GM19099 (cell line): Measurements from ENCODE around the gene C10orf95.

ENCODE experiments used
- POLR2A ChIP-seq: IDR thresholded peaks from 3 replicates; pipeline ENCODE4 v1.6.1; 2011; ENCODE audit warnings: low read depth; ENCODE audit not compliant: insufficient read length; ENCODE audit errors: extremely low read depth

Gene C10orf95

DNA sequence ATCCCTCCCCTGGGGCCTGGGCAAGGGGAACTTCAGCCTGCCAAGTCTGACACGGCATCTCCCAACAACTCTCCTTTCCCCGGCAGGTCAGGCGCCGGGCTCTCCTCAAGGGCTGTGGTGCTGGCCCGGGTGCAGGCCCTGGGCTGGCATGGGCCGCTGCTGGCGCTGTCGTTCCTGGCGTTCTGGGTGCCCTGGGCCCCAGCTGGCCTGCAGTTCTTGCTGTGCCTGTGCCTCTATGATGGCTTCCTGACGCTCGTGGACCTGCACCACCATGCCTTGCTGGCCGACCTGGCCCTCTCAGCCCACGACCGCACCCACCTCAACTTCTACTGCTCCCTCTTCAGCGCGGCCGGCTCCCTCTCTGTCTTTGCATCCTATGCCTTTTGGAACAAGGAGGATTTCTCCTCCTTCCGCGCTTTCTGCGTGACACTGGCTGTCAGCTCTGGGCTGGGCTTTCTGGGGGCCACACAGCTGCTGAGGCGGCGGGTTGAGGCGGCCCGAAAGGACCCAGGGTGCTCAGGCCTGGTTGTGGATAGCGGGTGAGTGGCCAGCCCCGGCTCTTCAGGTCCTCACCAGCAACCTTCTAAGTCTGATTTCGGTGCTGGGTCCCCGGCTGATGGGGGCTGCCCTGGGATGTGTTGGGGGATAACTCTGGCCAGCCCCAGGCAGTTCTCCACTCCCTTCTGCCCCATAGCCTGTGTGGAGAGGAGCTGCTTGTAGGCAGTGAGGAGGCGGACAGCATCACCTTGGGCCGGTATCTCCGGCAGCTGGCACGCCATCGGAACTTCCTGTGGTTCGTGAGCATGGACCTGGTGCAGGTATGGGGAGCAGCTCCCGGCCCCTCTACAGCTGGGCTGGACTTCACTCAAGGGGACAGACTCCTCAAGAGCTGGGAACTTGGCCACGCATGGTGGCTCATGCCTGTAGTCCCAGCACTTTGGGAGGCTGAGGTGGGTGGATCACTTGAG, 19.5 kb upstream of the C10orf95 start:
- no peak for TF ChIP-seq POLR2A

DNA sequence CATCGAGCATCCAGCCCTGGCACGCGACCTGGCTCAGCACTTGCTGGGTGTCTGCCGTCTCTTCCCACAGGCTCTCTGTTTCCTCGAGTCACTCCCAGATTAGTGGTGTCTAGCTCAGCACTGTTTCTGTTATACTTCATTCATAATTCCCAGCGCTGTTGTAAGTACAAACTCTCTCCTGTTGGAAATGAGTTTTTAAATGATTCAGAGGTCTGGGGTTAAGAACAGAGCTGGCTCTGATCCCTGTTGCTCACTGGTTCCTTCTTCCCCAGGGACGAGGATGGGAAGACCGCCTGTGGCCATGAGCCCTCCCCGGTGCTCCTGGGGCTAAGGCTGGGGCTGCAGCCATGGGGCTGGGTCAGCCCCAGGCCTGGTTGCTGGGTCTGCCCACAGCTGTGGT, 17.3 kb upstream of the C10orf95 start:
- TF ChIP-seq POLR2A = no peak

GRCh38 chr10:102467971-102468438, 16.7 kb upstream of the C10orf95 start:
- no peak for TF ChIP-seq POLR2A

DNA sequence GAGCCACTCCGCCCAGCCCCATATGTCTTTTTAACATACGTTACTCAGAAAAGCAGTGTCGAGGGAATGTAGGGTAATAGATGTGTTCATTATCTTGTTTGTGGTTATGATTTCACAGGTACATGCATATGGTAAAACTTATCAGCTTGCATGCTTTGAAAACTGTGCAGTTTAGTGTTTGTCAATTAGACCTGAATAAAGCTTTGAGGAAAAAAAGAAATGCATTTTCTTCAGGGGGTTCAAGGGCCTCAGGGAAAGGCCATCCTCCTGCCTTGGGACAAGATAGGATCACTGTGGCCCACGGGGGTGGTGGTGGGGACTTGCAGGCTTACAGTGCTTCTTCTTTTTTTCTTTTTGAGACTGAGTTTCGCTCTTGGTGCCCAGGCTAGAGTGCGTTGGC, 16.0 kb upstream of the C10orf95 start:
- no peak for TF ChIP-seq POLR2A

DNA sequence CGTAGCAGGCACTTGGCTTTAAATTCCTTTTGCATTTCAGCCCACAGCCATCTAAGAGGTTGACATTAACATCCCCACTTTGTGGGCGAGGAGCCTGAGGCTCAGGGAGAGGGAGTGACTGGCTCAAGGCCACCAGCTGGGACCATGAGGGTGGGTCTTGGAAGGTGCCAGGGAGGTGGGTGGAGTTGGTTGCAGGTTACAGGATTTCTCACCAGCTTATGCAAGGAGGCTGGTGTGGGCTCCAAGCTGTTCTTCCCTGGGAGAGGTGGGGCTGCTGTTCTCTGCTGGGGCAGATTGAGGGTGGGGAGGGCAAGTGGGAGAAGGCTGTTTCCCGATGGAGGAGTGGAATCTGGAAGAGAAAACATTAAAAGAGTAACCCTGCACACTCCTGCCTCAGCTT, 14.1 kb upstream of the C10orf95 start:
- no peak for TF ChIP-seq POLR2A

- no peak for TF ChIP-seq POLR2A
Observed at GRCh38 chr10:102463983-102464382, 12.6 kb upstream of the C10orf95 start.

GRCh38 chr10:102462512-102463054, 11.2 kb upstream of the C10orf95 start:
- no peak for TF ChIP-seq POLR2A

DNA sequence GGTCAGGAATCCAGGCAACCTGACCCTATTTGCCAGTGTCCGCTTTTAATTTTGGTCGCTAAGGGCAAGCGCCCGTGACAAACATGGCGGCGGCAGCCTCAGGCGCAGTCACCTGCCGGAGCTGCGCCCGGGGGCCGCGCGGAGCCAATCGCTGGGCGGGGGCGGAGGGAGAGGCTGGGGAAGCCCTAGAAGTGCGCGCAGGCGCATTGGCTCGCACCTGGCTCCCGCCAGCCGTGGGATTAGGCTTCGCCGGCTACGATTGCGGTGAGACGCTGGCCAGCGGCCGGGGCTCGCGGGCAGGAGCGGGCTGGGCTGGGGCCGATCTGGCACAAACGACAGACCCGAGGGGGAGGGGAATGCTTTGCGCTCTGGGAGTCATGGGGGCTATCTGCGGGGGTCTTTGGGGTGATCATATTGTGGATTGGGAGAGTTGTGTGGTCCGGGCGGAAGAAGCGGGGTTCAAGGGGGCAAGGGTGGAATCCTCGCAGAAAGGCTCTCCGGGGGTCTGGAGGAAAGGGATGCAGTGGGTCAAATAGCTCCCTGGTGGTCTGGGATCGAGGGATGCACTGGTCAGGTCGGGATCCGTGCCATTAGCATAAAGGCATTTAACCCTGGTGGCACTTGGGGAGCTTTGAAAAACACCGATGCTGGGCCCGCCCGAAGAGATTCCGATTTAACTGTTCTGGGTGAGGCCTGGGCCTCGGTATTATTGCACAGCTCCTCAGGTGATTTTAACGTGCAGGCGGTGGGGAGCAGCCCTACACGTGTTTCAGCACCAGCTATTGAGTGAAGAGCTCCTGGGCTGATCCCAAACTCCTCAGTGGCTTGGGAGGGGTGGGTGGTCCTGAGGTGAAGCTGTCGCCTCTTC, 10.1 kb upstream of the C10orf95 start:
- peak; percentile 60 for TF ChIP-seq POLR2A

DNA sequence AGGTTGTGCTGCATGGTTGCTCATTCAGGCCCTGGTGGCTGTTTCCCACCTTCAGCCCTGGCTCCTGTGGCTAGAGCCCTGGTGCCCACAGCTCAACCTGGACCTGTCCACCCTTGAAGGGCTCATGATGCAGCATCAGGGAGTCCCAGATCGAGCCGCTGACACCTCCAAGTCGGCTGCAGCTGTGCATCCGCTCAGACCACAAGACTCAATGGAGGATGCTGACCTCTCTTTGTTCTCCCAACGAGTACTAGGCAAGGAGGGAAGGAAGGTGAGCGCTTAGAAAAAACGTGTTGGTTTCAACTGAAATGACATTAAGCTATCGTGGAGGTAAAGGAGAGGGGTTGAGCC, 9.5 kb upstream of the C10orf95 start:
- TF ChIP-seq POLR2A = no peak

- TF ChIP-seq POLR2A = no peak
Observed at GRCh38 chr10:102458656-102459055, 7.3 kb upstream of the C10orf95 start.

DNA sequence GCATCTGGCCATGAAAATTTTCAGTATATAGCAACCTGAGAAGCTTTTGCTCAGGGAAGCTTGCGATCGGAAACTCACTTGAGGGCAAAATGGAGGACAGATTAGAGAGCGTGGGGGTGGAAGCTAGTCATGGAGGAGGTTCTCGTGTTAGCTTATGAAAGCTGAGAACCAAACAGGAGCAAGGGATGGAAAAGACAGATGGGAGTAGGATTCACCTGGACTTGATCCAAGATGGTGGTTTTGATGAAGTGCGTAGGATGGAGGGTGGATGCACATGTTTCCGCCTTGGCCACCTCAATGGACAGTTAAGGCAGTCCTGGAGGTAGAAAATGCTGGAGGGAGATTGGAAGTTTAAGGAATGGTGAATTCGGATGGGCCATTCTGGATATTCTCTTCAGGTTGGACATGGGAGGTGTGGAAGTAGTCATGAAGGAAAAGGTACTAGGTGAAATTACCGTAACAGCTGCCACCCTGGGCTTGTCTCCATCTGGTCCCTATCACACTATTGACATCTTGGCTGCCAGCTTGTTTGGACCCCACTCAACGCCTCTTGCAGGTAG, 6.3 kb upstream of the C10orf95 start:
- TF ChIP-seq POLR2A = no peak

DNA sequence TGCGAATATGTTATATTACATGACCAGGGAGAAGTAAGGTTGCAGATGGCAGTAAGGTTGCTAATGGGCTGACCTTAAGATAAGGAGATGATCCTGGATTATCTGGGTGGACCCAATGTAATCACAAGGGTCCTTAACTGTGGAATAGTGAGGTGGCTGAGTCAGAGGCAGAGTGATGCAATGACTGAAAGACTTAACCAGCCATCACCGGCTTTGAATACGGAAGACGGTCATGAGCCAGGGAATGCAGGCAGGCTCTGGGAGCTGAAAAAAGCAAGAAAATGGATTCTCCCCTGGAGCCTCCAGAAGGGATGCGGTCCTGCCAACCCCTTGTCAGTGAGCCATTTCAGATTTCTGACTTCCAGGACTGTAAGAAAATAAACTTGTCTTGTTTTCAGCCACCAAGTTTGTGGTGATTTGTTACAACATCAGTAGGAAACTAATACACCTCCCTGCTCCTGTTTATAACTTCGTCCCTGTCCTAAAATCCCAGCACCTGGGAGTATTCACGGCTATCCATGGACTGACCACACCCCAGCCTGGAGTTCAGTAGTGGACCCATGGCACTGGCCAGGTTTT, 4.6 kb upstream of the C10orf95 start:
- no peak for TF ChIP-seq POLR2A

DNA sequence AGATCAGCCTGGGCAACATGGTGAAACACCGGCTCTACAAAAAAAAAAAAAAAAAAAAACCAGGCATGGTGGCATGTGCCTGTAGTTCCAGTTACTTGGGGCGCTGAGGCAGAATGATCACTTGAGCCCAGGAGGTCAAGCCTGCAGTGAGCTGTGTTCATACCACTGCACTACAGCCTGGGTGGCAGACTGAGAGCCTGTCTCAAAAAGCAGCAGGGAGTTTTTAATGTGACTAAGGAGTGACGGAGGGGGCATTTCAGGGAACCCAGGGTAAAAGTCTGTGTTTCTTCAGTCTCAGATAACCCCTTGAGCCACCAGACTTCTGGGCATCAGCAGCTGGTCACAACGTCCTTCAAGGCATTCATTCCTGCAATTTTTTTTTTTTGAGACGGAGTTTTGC, 2.2 kb upstream of the C10orf95 start:
- no peak for TF ChIP-seq POLR2A

DNA sequence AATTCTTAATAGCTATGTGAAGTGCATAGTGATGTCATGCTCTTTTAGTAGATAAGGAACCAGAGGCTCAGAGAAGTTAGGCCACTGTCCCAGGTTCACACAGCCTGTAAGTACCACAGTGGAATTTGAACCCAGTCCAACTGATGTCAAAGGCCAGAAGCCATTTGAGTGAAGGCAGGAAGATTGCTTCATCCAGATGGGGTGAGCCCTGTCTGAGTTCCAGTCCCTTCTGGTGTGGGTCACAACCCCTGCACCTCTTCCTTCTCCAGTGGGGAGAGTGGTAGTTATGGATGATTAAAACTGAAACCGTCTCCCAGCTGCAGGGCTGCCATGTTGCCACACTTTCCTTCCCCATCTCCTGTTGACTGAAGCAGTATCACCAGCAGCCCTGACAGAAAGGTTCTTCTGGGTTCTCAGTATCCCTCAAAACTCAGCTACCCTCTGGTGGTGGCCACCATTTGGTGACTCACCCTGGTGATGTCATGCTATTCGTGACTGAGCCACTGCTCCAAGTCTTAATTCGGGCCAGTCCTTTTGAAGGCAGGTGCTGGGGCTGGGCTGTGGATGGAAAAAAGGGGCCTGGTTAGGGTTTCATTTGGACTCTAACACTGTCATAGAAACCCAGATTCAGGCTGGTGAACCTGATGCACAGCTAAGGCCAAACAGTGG, 1.5 kb upstream of the C10orf95 start:
- no peak for TF ChIP-seq POLR2A
